MCF 10A (cell line): ENCODE results near the gene AQP3. TPM values are rescaled to one million over a fixed set of nuclear protein-coding genes. Genes with fewer than 3 reads are reported as not detected.

ENCODE experiments used
- BruUV-seq: library from RNA; stranded (reverse); fragments of 400-500 nt; replicated peaks from 2 replicates; lab custom pipeline; 2021; lab: Mats Ljungman, UMichigan
- CTCF ChIA-PET: fragments of 300-600 bp; sonication (Branson Sonifier 250); formaldehyde crosslinking; extraction: SDS; loops from one replicate; lab custom pipeline; 2021; ENCODE audit warnings: antibody characterized with exemption, inconsistent platforms; lab: Yijun Ruan, JAX
- POLR2A ChIA-PET: fragments of 300-600, 350-650 bp; sonication (Branson Sonifier 250); formaldehyde crosslinking; extraction: SDS; loops from one replicate; lab custom pipeline; 2020; ENCODE audit warnings: antibody characterized with exemption, inconsistent platforms; lab: Yijun Ruan, JAX
- DNase-seq: peaks from one replicate; pipeline ENCODE4 v3.0.0-alpha.2; 2018; ENCODE audit not compliant: unreplicated experiment
- H3K27ac Mint-ChIP-seq: one replicate; pipeline ENCODE4 v1.8.0; 2022; ENCODE audit warnings: mild to moderate bottlenecking, low read depth, mixed read lengths; ENCODE audit not compliant: unreplicated experiment
- H3K27me3 Mint-ChIP-seq: one replicate; pipeline ENCODE4 v1.8.0; 2022; ENCODE audit warnings: mixed read lengths; ENCODE audit not compliant: insufficient read depth, unreplicated experiment
- H3K36me3 Mint-ChIP-seq: one replicate; pipeline ENCODE4 v1.8.0; 2022; ENCODE audit warnings: mild to moderate bottlenecking, moderate library complexity, mixed read lengths; ENCODE audit not compliant: insufficient read depth, unreplicated experiment
- H3K4me1 Mint-ChIP-seq: one replicate; pipeline ENCODE4 v1.8.0; 2022; ENCODE audit warnings: mixed read lengths; ENCODE audit not compliant: insufficient read depth, unreplicated experiment
- H3K4me3 Mint-ChIP-seq: one replicate; pipeline ENCODE4 v1.8.0; 2022; ENCODE audit warnings: mild to moderate bottlenecking, moderate library complexity, mixed read lengths; ENCODE audit not compliant: unreplicated experiment
- H3K9me3 Mint-ChIP-seq: one replicate; pipeline ENCODE4 v1.8.0; 2022; ENCODE audit warnings: mixed read lengths; ENCODE audit not compliant: unreplicated experiment
- CTCF ChIP-seq: fragments of 200-600 bp; IDR thresholded peaks from one replicate; pipeline ENCODE4 v1.8.0; 2022; ENCODE audit warnings: antibody characterized with exemption, mild to moderate bottlenecking; ENCODE audit not compliant: unreplicated experiment
- intact Hi-C: fragments of 100-400 bp; cut with micrococcal nuclease; formaldehyde crosslinking; loops from 2 replicates; pipeline ENCODE4 v1.14.1; 2022
- total RNA-seq: library from RNA; stranded (reverse); gene quantifications from 2 replicates; pipeline ENCODE4 v1.2.3, GENCODE V29; 2022

The AQP3 gene
- total RNA-seq, 1 experiment from 2014 or later, result 0.89 TPM

- no peak overlapping the region for H3K27ac Mint-ChIP-seq
- no TSS peak for BruUV-seq
- ChIA-PET POLR2A (no interaction called here), CTCF (interaction anchor here (0.6 to 7.4 kb wide), 11 partner anchors 17 to 94 kb away, joined by 3 to 114 read pairs (median 11); partner anchors contain the start of genes AQP3 and AQP7)
- no peaks in the 10 kb centered on the region for H3K9me3 Mint-ChIP-seq
- H3K36me3 Mint-ChIP-seq, result peaks cover 59% of the 10 kb centered on the region
- no peak for DNase-seq
- no peak overlapping the region for H3K4me3 Mint-ChIP-seq
- intact Hi-C loops, result loop anchor here (5.0 kb wide), 1 partner anchor 241 kb away; no protein-coding TSS in a partner anchor
- no peak for TF ChIP-seq CTCF
- H3K27me3 Mint-ChIP-seq, result no peaks in the 10 kb centered on the region
- peaks cover 10% of the 10 kb centered on the region for H3K4me1 Mint-ChIP-seq
Measured at GRCh38 chr9:33468215-33468730, 20.9 kb upstream of the AQP3 start.

GRCh38 chr9:33467526-33467925 lies 20.1 kb upstream of the AQP3 start:
- BruUV-seq, result no TSS peak
- no peak for DNase-seq
- no peak for TF ChIP-seq CTCF
- intact Hi-C loops, result loop anchor here (5.0 kb wide), 1 partner anchor 240 kb away; no protein-coding TSS in a partner anchor
- Mint-ChIP-seq H3K27me3 (no peaks in the 10 kb centered on the region), H3K9me3 (no peaks in the 10 kb centered on the region), H3K4me3 (no peak overlapping the region), H3K36me3 (peaks cover 67% of the 10 kb centered on the region), H3K4me1 (peaks cover 10% of the 10 kb centered on the region), H3K27ac (no peak overlapping the region)
- ChIA-PET POLR2A (interaction anchor here (1.9 kb wide), 1 partner anchor 63 kb away, joined by 13 read pairs; no protein-coding TSS in a partner anchor), CTCF (interaction anchor here (0.6 to 7.4 kb wide), 26 partner anchors 9 to 1214 kb away, joined by 3 to 114 read pairs (median 5); partner anchors contain the start of genes AQP3 and AQP7)

- peak; percentile 97 for TF ChIP-seq CTCF
- no TSS peak for BruUV-seq
- Mint-ChIP-seq H3K9me3 (no peaks in the 10 kb centered on the region), H3K36me3 (peaks cover 74% of the 10 kb centered on the region), H3K4me1 (peaks cover 6% of the 10 kb centered on the region), H3K27ac (no peak overlapping the region), H3K4me3 (no peak overlapping the region), H3K27me3 (no peaks in the 10 kb centered on the region)
- DNase-seq, result peak; percentile 54
- intact Hi-C loops, result loop anchor here (1.0 to 5.0 kb wide), 2 partner anchors 64 to 240 kb away; no protein-coding TSS in a partner anchor
- POLR2A ChIA-PET, result interaction anchor here (0.5 to 1.9 kb wide), 5 partner anchors 63 to 307 kb away, joined by 3 to 13 read pairs (median 3); no protein-coding TSS in a partner anchor
- CTCF ChIA-PET, result interaction anchor here (0.6 to 7.4 kb wide), 36 partner anchors 9 to 1215 kb away, joined by 3 to 114 read pairs (median 4); partner anchors contain the start of genes AQP3 and AQP7
Measured at GRCh38 chr9:33466565-33467495, 19.4 kb upstream of the AQP3 start.
